Right lobe of liver (tissue), 6 donors: ENCODE measurements around the gene PREX1. TPM values are rescaled to one million over a fixed set of nuclear protein-coding genes. Genes with fewer than 3 reads are reported as not detected.

Experiments used
- ATAC-seq, 4 donors: fragments of 200-7000 bp; cut with Tn5 transposase; one replicate each; pipeline ENCODE4 v1.9.1; 2020; ENCODE audit warnings: mild to moderate bottlenecking in 4 of 4, moderate library complexity in 4 of 4
- DNase-seq, 3 donors: peaks; one replicate each; pipeline ENCODE4 v3.0.0-alpha.2; 2020
- H3K27ac ChIP-seq, 3 donors: fragments of 200-600 bp; one replicate each; pipeline ENCODE4 v1.8.0; 2022
- H3K27me3 ChIP-seq, 2 donors: fragments of 200-600 bp; one replicate each; pipeline ENCODE4 v1.8.0; 2022
- H3K36me3 ChIP-seq, 4 donors: fragments of 200-600 bp; sonication (generic) in 1 of 4; one replicate each; pipeline versions ENCODE4 v1.5.1 to v1.8.0; 2017 to 2022; ENCODE audit warnings: control low read depth in 1 of 4
- H3K4me1 ChIP-seq, 4 donors: fragments of 200-600 bp; sonication (generic) in 1 of 4; one replicate each; pipeline versions ENCODE4 v1.5.1 to v1.8.0; 2017 to 2022; ENCODE audit warnings: control low read depth in 1 of 4
- H3K4me3 ChIP-seq, 3 donors: fragments of 200-600 bp; one replicate each; pipeline ENCODE4 v1.8.0; 2022
- H3K9me3 ChIP-seq, 4 donors: fragments of 200-600 bp; sonication (generic) in 1 of 4; one replicate each; pipeline versions ENCODE4 v1.5.1 to v1.8.0; 2017 to 2022; ENCODE audit warnings: control low read depth in 1 of 4
- POLR2A ChIP-seq: fragments of 450-650 bp; IDR thresholded peaks from one replicate; pipeline ENCODE4 v1.6.1; 2017; ENCODE audit warnings: antibody characterized with exemption, mild to moderate bottlenecking
- WGBS: methylation state at CpG from one replicate; pipeline ENCODE4 v1.1.6; 2018; ENCODE audit warnings: low coverage, low lambda C conversion rate; ENCODE audit not compliant: insufficient coverage; ENCODE audit errors: missing lambda C conversion rate; 5-methylcytosine and 5-hydroxymethylcytosine counted together
- intact Hi-C, 2 donors: fragments of 100-400 bp; cut with DNase I; formaldehyde crosslinking; loops; one replicate each; pipeline versions ENCODE4 v1.11.2 to v1.14.1; 2022
- total RNA-seq, 6 experiments: library from RNA; depleted of rRNA in 2 of 6; stranded (reverse); fragments of >200 nt in 2 of 6; fragmentation: NEBNext Ultra II Directional in 3 of 6; extraction: Animal tissue kit (Norgen Biotek cat#: 25700) in 3 of 6; gene quantifications; one replicate each; pipeline versions ENCODE4 v1.1.0 to v1.2.4, GENCODE V29; 2016 to 2023
- TF ChIP-seq, protein P1 (sequence below), 4 donors: fragments of 200-600 bp in 3 of 4; fragments of 450-650 bp in 1 of 4; IDR thresholded peaks; one replicate each; pipeline versions ENCODE4 v1.5.1 to v1.8.0; 2016 to 2022; ENCODE audit warnings: antibody characterized with exemption in 4 of 4, mild to moderate bottlenecking in 2 of 4
- donor health status: DM: no; HTN: yes; CAD: no.
- donor health status: DM: no; HTN: no; CAD: no.
- donor health status: DM: no; HTN: no; CAD: no.
- donor health status: DM: no; HTN: yes; CAD: no.
- donor health status: DM: no; HTN: yes; CAD: no.

PREX1 gene
- total RNA-seq, 6 experiments from 2014 or later: 4.4 to 11.1 (median 8.7) TPM

DNA sequence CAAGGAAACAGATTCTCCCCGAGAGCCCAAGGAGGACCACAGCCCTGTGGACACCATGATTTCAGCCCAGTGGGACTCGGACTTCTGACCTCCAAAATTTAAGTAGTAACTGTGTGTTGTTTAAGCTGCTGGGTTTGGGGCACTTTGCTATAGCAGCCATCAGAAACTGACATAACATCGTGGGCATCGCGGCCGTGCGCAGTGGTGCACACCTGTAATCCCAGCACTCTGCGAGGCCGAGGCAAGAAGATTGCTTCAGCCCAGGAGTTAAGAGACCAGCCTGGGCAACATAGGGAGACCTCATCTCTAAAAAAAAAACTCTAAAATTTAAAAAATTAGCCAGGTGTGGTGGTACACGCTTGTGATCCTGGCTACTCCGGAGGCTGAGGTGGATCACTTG, 175.8 kb downstream of the PREX1 start:
- no peak overlapping the region for H3K27ac ChIP-seq

DNA sequence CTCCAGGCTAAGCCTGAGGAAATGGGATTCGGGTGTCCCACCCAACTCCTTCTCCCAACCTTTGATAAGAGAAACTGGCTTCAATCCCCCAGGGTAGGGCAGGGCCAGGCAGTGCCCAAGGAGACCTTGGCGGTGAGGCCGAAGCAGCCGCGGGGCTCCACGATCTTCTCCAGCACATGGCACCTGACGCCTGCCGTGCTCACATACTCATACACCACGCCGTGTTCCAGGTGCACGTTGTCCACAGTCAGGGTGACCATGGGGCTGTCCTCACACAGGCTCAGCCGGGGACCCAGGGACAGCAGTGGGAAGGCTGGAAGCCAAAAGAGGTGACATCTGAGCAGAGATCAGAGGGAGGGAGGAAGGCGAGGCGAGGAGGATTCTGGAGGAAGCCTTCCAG, 176.5 kb downstream of the PREX1 start:
- Histone ChIP-seq H3K4me3 (no peak overlapping the region), H3K9me3 (no peaks in the 10 kb centered on the region), H3K27me3 (no peaks in the 10 kb centered on the region), H3K36me3 (peaks cover 0 to 12% (median 0%) of the 10 kb centered on the region in 4 donors), H3K27ac (no peak overlapping the region), H3K4me1 (peaks cover 0 to 2% (median 0%) of the 10 kb centered on the region in 4 donors)
- ATAC-seq (no peak), DNase-seq (no peak)
- no peak for TF ChIP-seq POLR2A
- intact Hi-C loops: no loop called here
- WGBS: 94% methylated on average over 7 of the region's 14 CpGs

More for the DNA sequence above, 175.8 kb downstream of the PREX1 start:
- H3K9me3 ChIP-seq: no peaks in the 10 kb centered on the region
- H3K4me3 ChIP-seq: no peak overlapping the region
- intact Hi-C loops: no loop called here
- no peak for ATAC-seq
- WGBS: 95% methylated on average over 8 of the region's 11 CpGs
- H3K36me3 ChIP-seq: peaks cover 0 to 8% (median 0%) of the 10 kb centered on the region in 4 donors
- H3K4me1 ChIP-seq: no peaks in the 10 kb centered on the region
- no peak for TF ChIP-seq POLR2A
- TF ChIP-seq, protein P1, sequence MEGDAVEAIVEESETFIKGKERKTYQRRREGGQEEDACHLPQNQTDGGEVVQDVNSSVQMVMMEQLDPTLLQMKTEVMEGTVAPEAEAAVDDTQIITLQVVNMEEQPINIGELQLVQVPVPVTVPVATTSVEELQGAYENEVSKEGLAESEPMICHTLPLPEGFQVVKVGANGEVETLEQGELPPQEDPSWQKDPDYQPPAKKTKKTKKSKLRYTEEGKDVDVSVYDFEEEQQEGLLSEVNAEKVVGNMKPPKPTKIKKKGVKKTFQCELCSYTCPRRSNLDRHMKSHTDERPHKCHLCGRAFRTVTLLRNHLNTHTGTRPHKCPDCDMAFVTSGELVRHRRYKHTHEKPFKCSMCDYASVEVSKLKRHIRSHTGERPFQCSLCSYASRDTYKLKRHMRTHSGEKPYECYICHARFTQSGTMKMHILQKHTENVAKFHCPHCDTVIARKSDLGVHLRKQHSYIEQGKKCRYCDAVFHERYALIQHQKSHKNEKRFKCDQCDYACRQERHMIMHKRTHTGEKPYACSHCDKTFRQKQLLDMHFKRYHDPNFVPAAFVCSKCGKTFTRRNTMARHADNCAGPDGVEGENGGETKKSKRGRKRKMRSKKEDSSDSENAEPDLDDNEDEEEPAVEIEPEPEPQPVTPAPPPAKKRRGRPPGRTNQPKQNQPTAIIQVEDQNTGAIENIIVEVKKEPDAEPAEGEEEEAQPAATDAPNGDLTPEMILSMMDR (IDR thresholded peaks at IDR 0.05): no peak
- DNase-seq: no peak
- H3K27me3 ChIP-seq: no peaks in the 10 kb centered on the region

DNA sequence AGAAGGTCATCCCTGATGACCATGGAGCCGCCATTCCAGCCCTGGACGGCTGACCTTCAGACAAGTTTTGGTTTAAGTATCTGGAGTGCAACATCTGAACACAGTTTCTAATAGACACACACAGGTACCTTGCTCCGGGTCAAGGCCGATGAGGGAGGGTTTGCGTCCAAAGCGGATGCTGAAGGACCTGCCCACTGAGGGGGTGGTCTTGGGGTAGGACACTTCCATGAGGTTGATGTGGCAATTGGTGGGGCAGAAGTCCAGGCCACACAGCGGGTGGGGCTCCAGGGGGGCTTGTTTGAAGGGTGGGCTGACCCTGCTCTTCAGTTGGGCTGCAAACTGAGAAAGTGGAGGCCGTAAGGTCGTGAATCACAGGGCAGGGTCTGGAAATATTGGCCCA, 177.9 kb downstream of the PREX1 start:
- Histone ChIP-seq H3K27me3 (no peaks in the 10 kb centered on the region), H3K4me1 (peaks cover 0 to 2% (median 0%) of the 10 kb centered on the region in 4 donors), H3K36me3 (peaks cover 0 to 16% (median 0%) of the 10 kb centered on the region in 4 donors), H3K27ac (no peak overlapping the region), H3K9me3 (no peaks in the 10 kb centered on the region), H3K4me3 (no peak overlapping the region)
- DNase-seq: no peak
- ATAC-seq: no peak
- TF ChIP-seq POLR2A: no peak
- 70% methylated on average over 2 of the region's 9 CpGs for WGBS
- intact Hi-C loops: no loop called here

DNA sequence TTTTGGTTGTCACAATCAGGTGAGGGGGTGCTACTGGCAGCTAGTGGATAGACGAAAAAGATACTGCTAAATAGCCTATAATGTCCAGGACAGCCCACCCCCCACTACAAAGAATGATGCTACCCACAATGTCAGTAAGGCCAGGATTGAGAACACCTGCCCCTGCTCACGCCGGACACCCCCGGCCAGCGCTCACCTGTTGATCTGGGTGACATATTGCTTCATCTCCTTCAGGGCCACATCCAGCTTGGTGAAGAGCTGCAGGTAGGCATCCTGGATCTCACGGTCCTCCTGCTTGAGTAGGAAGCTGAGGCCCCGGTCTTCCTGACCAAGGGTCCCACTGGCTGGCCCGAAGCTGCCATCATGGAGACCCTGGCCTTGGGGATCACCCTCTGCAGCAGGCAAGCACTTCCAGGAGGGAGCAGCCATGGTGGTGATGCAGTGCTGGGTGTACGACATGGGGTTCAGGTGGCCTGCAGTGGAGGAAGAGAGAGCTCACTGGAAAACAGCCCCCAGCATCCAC, 178.6 kb downstream of the PREX1 start:
- Histone ChIP-seq H3K36me3 (peaks cover 0 to 16% (median 0%) of the 10 kb centered on the region in 4 donors), H3K27ac (no peak overlapping the region), H3K9me3 (no peaks in the 10 kb centered on the region), H3K4me1 (peaks cover 0 to 2% (median 0%) of the 10 kb centered on the region in 4 donors), H3K4me3 (no peak overlapping the region), H3K27me3 (no peaks in the 10 kb centered on the region)
- intact Hi-C loops: no loop called here
- whole genome bisulfite sequencing: 95% methylated on average over 4 of the region's 9 CpGs
- no peak for ATAC-seq
- TF ChIP-seq POLR2A: no peak
- TF ChIP-seq, protein P1 (IDR thresholded peaks at IDR 0.05): no peak
- no peak for DNase-seq

DNA sequence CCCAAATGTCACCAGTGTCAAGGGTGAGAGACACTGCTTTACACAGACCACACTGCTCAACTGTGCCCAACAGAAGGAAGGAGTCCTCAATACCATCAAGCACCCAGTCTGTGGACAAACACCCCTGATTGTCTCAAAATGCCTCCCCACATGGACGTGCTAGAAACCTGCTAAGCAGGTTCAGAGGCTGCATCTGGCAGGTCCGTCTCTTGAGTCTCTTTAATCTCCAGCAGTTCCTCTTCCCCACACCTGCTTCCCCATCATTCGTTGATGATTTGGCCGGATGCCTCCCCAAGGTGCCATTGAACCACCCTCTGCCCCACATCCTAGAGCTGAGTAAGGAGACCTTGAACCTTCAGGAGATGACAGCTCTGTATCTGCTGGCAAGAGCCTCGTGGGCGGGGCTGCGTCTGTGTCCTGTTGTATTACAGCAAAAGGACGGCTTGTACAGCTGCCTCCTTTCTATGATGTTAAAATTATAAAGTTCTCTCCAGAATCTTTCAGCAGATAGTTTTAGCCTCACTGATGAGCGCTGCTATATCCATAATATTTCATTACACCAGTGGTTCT, 179.2 kb downstream of the PREX1 start:
- DNase-seq (no peak), ATAC-seq (no peak)
- intact Hi-C loops: no loop called here
- WGBS: 76% methylated on average over 9 of the region's 9 CpGs
- no peaks in the 10 kb centered on the region for H3K27me3 ChIP-seq
- TF ChIP-seq, protein P1 (IDR thresholded peaks at IDR 0.05): no peak
- no peak for TF ChIP-seq POLR2A
- peaks cover 0 to 16% (median 0%) of the 10 kb centered on the region in 4 donors for H3K36me3 ChIP-seq
- H3K4me1 ChIP-seq: peaks cover 0 to 2% (median 0%) of the 10 kb centered on the region in 4 donors
- no peak overlapping the region for H3K27ac ChIP-seq
- H3K9me3 ChIP-seq: no peaks in the 10 kb centered on the region
- H3K4me3 ChIP-seq: no peak overlapping the region
